Measurements from ENCODE around the gene RANBP3. TPM values are rescaled to one million over a fixed set of nuclear protein-coding genes. Genes with fewer than 3 reads are reported as not detected.

RANBP3 gene
- total RNA-seq, 2 donors from 2014 or later = 52.1 to 62.7 TPM

- no peak overlapping the region for H3K9ac ChIP-seq (ENCODE audit: low read depth in 2 of 2, low read length in 2 of 2)
- TF ChIP-seq, protein P1, sequence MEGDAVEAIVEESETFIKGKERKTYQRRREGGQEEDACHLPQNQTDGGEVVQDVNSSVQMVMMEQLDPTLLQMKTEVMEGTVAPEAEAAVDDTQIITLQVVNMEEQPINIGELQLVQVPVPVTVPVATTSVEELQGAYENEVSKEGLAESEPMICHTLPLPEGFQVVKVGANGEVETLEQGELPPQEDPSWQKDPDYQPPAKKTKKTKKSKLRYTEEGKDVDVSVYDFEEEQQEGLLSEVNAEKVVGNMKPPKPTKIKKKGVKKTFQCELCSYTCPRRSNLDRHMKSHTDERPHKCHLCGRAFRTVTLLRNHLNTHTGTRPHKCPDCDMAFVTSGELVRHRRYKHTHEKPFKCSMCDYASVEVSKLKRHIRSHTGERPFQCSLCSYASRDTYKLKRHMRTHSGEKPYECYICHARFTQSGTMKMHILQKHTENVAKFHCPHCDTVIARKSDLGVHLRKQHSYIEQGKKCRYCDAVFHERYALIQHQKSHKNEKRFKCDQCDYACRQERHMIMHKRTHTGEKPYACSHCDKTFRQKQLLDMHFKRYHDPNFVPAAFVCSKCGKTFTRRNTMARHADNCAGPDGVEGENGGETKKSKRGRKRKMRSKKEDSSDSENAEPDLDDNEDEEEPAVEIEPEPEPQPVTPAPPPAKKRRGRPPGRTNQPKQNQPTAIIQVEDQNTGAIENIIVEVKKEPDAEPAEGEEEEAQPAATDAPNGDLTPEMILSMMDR (IDR thresholded peaks at IDR 0.05) = no peak
- H3K4me3 ChIP-seq = no peak overlapping the region
- DNase-seq = no peak
- no peak overlapping the region for H3K27ac ChIP-seq
- no peaks in the 10 kb centered on the region for H3K9me3 ChIP-seq
- no peaks in the 10 kb centered on the region for H3K27me3 ChIP-seq
- intact Hi-C loops (cut with DNase I) = no loop called here
- H3K36me3 ChIP-seq = no peaks in the 10 kb centered on the region
- H3K4me1 ChIP-seq = no peaks in the 10 kb centered on the region
Measured at GRCh38 chr19:5983367-5983955, 5.5 kb upstream of the RANBP3 start.

GRCh38 chr19:5978606-5979552, 939 bp upstream of the RANBP3 start:
- DNase-seq = no peak
- TF ChIP-seq, protein P1 (IDR thresholded peaks at IDR 0.05) = no peak
- intact Hi-C loops (cut with DNase I) = no loop called here

GRCh38 chr19:5977222-5977784, 637 bp downstream of the RANBP3 start:
- intact Hi-C loops (cut with DNase I) = no loop called here
- peaks cover 22% of the 10 kb centered on the region for H3K4me1 ChIP-seq
- TF ChIP-seq, protein P1 (IDR thresholded peaks at IDR 0.05) = no peak

More at GRCh38 chr19:5978606-5979552, 939 bp upstream of the RANBP3 start:
- H3K27ac ChIP-seq = peak overlapping the region; percentile 80
- H3K27me3 ChIP-seq = no peaks in the 10 kb centered on the region
- H3K9ac ChIP-seq (ENCODE audit: low read depth in 2 of 2, low read length in 2 of 2) = peak overlapping the region; percentile 70 to 92
- H3K4me3 ChIP-seq = peak overlapping the region; percentile 100
- H3K4me1 ChIP-seq = peaks cover 22% of the 10 kb centered on the region
- H3K36me3 ChIP-seq = no peaks in the 10 kb centered on the region
- H3K9me3 ChIP-seq = no peaks in the 10 kb centered on the region

GRCh38 chr19:5976768-5977167, 1.2 kb downstream of the RANBP3 start:
- TF ChIP-seq, protein P1 (IDR thresholded peaks at IDR 0.05) = no peak
- Histone ChIP-seq H3K9ac (ENCODE audit: low read depth in 2 of 2, low read length in 2 of 2) (peak overlapping the region; percentile 91 to 92), H3K36me3 (no peaks in the 10 kb centered on the region), H3K4me3 (peak overlapping the region; percentile 100), H3K9me3 (no peaks in the 10 kb centered on the region), H3K27ac (no peak overlapping the region), H3K27me3 (no peaks in the 10 kb centered on the region), H3K4me1 (peaks cover 22% of the 10 kb centered on the region)
- intact Hi-C loops (cut with DNase I) = no loop called here
- no peak for DNase-seq

More at GRCh38 chr19:5977222-5977784, 637 bp downstream of the RANBP3 start:
- Histone ChIP-seq H3K4me3 (peak overlapping the region; percentile 100), H3K36me3 (no peaks in the 10 kb centered on the region), H3K27me3 (no peaks in the 10 kb centered on the region), H3K27ac (peak overlapping the region; percentile 80), H3K9ac (ENCODE audit: low read depth in 2 of 2, low read length in 2 of 2) (peak overlapping the region; percentile 91 to 92), H3K9me3 (no peaks in the 10 kb centered on the region)
- DNase-seq = no peak

DNA sequence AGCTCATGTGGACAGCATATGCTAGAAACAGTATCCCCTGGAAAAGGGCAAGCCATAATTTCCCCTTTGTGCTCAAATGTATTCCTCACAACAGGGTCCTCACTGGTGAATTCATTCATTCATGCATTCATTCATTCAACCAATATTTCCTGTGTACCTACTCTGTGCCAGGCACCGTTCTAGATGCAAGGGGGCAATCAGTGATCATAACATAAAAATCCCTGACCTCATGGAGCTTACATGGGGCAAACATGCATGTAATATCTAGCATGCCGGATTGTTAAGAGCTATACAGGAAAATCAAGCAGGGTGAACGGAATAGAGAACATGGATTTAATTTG, 2.6 kb downstream of the RANBP3 start:
- Histone ChIP-seq H3K27ac (peak overlapping the region; percentile 7), H3K36me3 (no peaks in the 10 kb centered on the region), H3K9me3 (no peaks in the 10 kb centered on the region), H3K27me3 (no peaks in the 10 kb centered on the region), H3K4me1 (peaks cover 22% of the 10 kb centered on the region), H3K4me3 (no peak overlapping the region), H3K9ac (ENCODE audit: low read depth in 2 of 2, low read length in 2 of 2) (no peak overlapping the region)
- intact Hi-C loops (cut with DNase I) = no loop called here
- DNase-seq = no peak
- TF ChIP-seq, protein P1 (IDR thresholded peaks at IDR 0.05) = no peak
